Activated CD4-positive, alpha-beta T cell treated with anti-CD3 and anti-CD28 coated beads, Interleukin-2, amount 50 U/mL, for 4 hours (primary cell): ENCODE results near the gene BET1L.
"Not testable (repeated sequence)": the region's sequence is repeated elsewhere in the genome, so short reads cannot be mapped to it uniquely, and the experiment has no call there.

Experiments
- DNase-seq, 2 experiments: peaks; one replicate each; pipeline ENCODE4 v3.0.0-alpha.2; 2020

BET1L gene

DNA sequence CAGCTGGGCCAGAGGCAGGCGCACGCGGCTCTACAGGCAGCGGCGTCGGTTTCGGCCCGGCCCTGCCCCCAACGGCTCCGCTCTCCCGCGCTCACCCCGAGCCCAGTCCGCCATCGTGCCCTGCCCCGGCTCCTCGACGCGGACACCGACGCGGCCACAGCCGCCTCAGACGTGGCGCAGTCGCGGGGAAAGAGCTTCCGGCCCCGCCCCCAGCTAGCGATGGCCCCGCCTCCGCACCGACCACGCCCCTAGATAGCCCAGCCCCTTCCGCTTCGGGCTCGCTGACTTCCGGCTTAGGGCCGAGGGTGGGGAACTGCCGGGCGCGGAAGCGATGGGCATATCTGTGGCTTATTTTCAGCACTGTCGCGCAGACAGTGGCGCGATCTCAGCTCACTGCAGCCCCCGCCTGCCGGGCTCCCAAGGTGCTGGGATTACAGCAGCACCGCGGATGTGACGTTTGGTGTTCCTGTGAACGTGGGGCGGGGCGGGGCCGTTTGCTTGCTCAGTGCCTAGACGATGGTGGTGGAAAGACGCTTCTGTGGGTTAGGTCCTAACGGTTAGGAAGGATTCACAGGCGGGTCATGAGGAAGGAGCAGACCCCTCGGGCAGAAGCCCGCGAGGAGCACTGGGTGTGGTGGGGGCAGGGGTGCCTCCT lies at the start of gene BET1L, which contains the start of gene RIC8A:
Gene BET1L, minus strand, starts transcription at position 192 of the 655 bp plus-strand sequence. Its CDS starts 78 bp downstream, at position 114.
Gene RIC8A, plus strand, starts transcription at position 501 of the 655 bp plus-strand sequence. CDS start 1,147 bp downstream, outside the sequence.
- DNase-seq: peak; percentile 95 to 96

GRCh38 chr11:255816-256215 lies 48.6 kb upstream of the BET1L start:
- DNase-seq: no peak

GRCh38 chr11:255176-255575 lies 48.0 kb upstream of the BET1L start:
- DNase-seq: no peak

DNA sequence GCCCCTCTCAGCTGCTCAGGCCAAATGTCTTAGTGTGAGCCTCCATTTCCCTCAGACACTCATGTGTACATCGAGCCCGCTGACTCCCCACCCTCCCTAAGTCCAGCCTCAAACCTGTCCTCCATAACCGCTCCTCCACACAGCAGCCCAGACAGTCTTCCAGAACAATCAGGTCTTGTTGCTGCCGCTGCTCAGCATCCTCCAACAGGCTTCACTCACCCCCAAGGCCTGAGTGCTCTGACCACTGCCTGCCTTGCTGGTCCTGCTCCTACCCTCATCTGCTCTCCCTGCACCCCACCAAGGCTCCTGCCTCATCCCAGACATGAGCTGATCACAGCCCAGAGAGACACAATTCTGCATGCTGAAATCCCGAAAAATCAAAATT lies 46.7 kb upstream of the BET1L start:
- DNase-seq: no peak

DNA sequence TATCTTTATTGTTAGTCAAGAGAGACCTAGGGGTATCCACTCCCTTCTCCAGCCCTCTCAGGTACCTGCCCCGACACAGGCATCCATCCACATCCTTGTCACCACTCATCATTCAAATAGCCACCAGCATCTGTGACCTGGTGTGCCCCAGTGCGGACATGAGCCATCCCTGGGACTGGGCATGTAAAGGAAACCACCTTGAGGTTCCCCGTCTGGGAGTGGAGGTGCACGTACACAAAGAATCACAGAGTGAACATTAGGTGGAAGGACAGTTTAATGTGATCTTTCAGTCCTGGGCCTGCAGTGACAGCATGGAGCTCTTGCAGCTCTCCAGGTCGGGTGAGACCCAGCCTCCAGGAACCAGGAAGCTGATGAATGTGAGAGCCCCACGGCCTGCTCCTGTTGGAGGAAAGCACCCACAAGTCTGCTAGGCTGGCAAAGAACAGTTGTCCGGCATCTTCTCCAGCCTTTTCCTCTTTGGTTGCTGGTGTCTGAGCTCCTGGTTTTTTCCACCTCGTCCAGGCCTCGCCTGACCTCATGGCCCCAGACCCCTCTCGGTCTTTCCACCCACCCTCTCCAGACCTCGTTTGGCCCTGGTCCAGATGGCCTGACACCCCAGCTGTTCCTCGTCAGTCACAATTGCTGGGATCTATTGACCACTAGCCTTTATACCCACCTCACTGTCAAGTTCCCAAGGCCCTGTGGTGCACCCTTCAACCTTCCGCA lies 46.1 kb upstream of the BET1L start:
- DNase-seq: no peak

DNA sequence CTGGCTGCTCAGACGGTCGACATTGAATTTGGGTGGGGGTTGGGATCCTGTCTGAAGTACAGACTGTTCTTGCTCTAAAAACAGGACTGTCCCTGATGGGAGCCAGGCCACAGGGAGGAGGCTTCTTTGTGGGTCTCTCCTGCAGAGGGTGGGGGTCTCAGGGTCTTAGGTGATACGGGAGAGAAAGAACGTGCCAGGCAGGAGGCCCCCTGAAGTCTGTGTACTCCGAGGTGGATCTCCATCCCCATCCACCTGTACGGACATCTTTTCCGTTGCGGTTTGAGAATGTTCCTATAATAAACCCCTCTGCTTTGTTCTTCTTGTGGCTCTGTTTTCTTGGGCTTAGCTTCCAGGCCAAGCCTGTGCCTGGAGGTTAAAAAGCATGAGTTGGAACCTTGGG lies 45.5 kb upstream of the BET1L start:
- no peak for DNase-seq

- no peak for DNase-seq
Observed at GRCh38 chr11:251550-251949, 44.4 kb upstream of the BET1L start.

GRCh38 chr11:250740-251299 lies 43.6 kb upstream of the BET1L start:
- peak; percentile 79 to 84 for DNase-seq

DNA sequence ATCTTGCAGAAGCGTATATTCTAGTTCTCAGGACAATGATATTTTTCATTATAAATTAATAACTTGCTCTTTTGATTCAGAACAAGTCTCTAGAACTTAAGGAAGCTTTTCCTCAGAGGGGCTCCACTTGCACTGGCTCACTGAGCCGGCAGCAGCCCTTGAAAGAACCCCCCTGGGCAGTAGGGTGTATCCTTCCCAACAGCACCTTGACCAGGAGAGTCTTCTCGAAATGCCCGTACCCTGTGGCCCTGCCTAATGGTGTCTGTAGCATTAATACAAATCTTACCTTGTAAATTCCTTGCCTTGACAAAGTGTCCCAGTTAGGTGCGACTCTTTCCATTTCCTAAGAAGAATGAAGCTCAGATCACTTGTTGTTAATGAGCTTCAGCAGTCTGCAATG lies 43.1 kb upstream of the BET1L start:
- no peak for DNase-seq

- no peak for DNase-seq
Observed at GRCh38 chr11:249062-249461, 41.9 kb upstream of the BET1L start.

DNA sequence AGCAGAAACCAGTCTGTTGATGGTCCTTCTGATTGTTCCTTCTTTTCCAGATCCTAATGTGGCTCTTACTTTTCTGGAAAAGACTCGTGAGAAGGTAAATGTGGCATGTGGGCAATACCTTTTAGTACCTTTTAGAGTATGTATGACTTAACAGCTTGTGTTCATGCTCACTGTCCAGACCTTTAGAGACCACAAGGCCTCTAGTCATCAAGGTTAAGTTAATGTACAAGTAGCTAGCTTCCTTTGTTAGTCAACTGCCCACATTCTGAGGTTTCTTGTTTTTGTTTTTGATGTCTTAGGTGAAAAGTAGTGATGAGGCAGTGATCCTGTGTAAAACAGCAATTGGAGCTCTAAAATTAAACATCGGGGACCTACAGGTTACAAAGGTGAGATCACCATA lies 37.2 kb upstream of the BET1L start:
- DNase-seq: no peak

DNA sequence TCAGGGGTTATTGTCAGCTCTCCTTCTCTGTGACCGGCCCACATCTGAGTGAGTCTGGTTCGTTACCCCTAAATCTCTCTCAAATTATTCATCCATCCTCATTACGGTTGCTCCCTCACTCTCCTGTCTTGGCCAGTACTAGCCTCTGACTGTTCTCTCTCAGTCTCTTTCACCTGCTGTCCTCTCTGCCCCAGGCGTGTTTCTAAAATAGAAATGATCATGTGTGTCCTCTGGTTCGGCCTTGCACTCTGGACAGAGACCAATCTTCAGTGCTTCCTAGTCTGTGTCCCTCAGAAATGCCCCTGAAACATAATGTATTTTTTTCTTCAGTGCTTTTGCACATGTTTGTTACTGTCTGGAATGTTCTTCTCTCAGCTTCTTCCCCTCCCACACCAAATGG lies 34.4 kb upstream of the BET1L start:
- DNase-seq: no peak

GRCh38 chr11:240315-240714 lies 33.1 kb upstream of the BET1L start:
- no peak for DNase-seq

DNA sequence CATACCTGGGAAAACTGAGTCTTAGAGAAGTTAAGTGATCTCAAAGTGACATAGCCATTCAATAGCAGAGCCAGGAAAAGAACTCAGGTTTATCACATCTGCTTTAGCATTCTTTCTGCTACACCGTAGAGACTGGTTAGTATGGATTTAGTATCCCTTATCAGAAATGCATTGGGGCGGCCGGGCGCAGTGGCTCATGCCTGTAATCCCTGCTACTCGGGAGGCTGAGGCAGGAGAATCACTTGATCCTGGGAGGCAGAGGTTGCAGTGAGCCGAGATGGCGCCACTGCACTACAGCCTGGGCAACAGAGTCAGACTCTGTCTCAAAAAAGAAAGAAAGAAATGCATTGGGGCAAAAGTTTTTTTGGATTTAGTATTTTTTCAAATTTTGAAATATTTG lies 31.1 kb upstream of the BET1L start:
- DNase-seq: not testable (repeated sequence)

GRCh38 chr11:236774-237767 lies 29.9 kb upstream of the BET1L start, which contains the start of gene PSMD13:
TSS of gene PSMD13 (plus strand) at chr11:236976. CDS start at chr11:237050, 74 bp downstream.
- DNase-seq: peak; percentile 80 to 81

DNA sequence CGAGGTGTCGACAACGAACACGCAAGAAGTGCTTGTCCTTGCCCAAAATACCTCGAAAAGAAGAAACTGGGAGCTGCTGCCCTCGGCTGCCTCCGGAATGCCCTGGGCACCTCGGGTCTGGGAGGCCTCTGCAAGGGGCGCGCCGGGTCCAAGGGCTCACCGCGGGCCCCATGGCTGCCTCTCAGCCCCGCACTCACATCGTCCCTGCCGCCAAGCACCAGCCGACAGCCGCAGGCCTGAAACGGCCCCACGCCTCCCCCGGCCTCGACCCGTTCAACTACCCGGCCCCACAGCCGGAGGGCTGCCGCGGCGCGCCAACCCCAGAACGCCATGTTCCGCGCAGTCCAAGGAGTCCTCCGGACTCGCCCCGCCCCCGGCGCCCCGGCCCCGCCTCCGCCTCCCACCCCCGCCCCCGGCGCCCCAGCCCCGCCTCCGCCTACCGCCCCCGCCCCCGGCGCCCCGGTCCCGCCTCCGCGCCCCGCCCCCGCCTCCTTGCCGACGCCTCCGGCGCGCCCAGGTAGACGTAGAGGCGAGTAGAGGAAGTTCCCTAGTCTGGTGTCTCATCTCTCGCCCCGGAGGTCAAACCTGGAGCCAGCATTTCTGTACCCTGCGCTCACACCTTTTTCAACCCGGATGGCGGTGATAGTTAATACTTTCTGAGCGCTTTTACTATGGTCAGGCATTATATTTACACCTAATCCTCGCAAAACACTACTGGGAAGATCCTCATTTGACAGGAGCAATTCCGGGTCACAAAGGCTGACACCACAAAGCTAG lies 29.0 kb upstream of the BET1L start, which contains the start of gene SIRT3:
Gene SIRT3, minus strand, starts transcription at position 346 of the 777 bp plus-strand sequence. Its CDS starts 14 bp downstream, at position 332.
- DNase-seq: peak; percentile 78 to 82

DNA sequence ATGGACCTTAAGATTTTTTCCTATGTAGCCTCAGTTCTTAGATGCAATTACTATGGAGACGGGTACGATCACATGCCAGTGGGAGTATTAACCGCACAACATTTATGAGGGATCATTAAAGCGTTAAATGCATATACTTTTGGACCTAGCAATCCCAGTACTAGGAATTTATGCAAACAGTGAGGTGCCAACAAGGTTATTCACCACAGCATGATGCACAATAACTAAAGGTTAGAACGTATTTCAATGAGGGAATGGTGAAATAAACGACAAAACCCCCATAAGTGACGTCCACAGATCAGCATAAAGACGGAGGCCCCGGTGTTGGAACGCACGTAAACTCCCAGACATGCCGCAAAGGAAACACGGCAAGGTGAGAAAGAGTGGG lies 28.4 kb upstream of the BET1L start:
- DNase-seq: peak; percentile 66 to 69

DNA sequence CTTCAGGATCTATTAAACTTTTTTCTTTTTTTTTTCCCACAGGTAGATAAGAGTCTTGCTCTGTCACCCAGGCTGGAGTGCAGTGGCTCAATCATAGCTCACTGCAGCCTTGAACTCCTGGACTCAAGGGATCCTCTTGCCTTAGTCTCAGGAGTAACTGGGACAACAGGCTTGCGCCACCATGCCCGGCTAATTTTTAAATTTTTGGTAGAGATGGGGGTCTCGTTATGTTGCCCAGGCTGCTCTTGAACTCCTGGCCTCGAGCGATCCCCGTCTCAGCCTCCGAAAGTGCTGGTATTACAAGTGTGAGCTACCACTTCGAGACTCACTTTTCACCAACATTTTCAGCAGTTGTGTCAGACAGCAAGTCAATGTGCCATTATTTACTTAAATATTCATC lies 28.0 kb upstream of the BET1L start:
- no peak for DNase-seq

GRCh38 chr11:232783-233565 lies 25.8 kb upstream of the BET1L start:
- no peak for DNase-seq

DNA sequence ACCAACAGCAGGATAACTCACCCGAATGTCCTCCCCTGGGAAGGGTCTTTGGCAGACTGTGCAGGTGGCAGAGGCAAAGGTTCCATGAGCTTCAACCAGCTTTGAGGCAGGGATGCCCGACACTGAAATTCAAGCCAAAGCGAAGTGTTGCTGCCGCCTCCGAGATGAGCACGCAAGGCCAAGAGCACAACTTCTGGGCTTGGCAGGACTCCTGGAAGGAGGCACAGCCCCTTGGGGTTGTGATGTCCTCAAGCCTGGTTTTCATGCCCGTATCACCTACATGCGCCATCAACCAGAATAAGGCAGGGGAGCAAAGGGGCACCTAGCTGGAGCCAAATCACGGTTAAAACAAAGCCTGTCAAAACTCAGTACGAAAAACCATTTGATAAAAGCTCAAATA lies 23.2 kb upstream of the BET1L start:
- DNase-seq: no peak

DNA sequence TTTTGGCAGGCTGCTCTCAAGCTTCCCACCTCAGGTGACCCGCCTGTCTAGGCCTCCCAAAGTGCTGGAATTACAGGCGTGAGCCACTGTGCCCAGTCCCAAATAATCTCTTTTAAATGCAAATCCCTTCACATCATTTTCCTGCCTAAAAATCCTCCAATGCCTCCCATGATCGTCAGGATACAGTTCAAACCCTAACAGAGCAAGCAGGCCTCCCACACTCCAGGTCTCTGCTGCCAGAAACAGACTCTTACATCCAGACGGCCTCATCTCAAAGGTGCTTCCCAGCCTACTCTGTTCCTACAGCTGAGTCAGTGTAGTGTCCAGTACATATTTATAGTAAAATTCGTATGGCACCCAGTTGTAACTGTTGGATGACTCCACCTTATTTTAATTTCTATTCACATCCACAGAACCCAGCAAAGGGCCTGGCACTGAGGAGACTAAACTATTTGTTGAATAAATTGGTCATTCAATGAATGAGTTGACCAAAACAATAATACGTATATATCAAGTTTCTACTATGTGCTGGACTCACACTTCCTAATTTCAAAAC lies 20.7 kb upstream of the BET1L start:
- DNase-seq: no peak
